Body of pancreas (tissue), 4 donors: ENCODE results near the gene BAZ2B. TPM values are rescaled to one million over a fixed set of nuclear protein-coding genes. Genes with fewer than 3 reads are reported as not detected.

ENCODE experiments used
- ATAC-seq: fragments of 150-250 bp; one replicate; pipeline ENCODE4 v1.9.1; 2016
- DNase-seq, 4 donors: peaks; one replicate each; pipeline ENCODE4 v3.0.0-alpha.2; 2019
- H3K27ac ChIP-seq, 4 donors: fragments of 200-600 bp; sonication (generic); 1 replicate in 3 of 4; 2 replicates in 1 of 4; pipeline versions ENCODE4 v1.5.1 to v1.6.1; 2016 to 2019; ENCODE audit warnings: mild to moderate bottlenecking in 1 of 4, mixed read lengths in 1 of 4, moderate library complexity in 1 of 4
- H3K27me3 ChIP-seq, 2 donors: fragments of 200-600 bp; sonication (generic); one replicate each; pipeline ENCODE4 v1.6.0; 2016; ENCODE audit warnings: mild to moderate bottlenecking in 1 of 2
- H3K36me3 ChIP-seq, 2 donors: fragments of 200-600 bp; sonication (generic); replicated peaks in 1 of 2; 2 replicates each; pipeline ENCODE4 v1.5.1; 2016; ENCODE audit warnings: low read depth in 2 of 2; ENCODE audit not compliant: insufficient read depth in 1 of 2
- H3K4me1 ChIP-seq: fragments of 200-600 bp; sonication (generic); one replicate; pipeline ENCODE4 v1.6.0; 2016
- H3K4me3 ChIP-seq, 2 donors: fragments of 200-600 bp; sonication (generic); 1 replicate in 1 of 2; 2 replicates in 1 of 2; pipeline ENCODE4 v1.5.1; 2016 to 2019
- H3K9me3 ChIP-seq, 3 donors: fragments of 200-600 bp; sonication (generic); 1 replicate in 2 of 3; 2 replicates in 1 of 3; pipeline ENCODE4 v1.5.1; 2016
- CTCF ChIP-seq, 7 experiments: fragments of 450-650 bp in 4 of 7; fragments of 200-600 bp in 3 of 7; sonication (generic) in 3 of 7; IDR thresholded peaks; one replicate each; pipeline ENCODE4 v1.5.1; 2016 to 2019; ENCODE audit warnings: antibody characterized with exemption in 7 of 7
- POLR2A ChIP-seq, 3 donors: fragments of 450-650 bp; IDR thresholded peaks; one replicate each; pipeline ENCODE4 v1.6.1; 2016; ENCODE audit warnings: antibody characterized with exemption in 3 of 3, mild to moderate bottlenecking in 2 of 3
- WGBS, 2 donors: methylation state at CpG; one replicate each; pipeline ENCODE4 v1.1.5; 2017; 5-methylcytosine and 5-hydroxymethylcytosine counted together
- intact Hi-C: fragments of 100-400 bp; cut with DNase I; formaldehyde crosslinking; loops from one replicate; pipeline ENCODE4 v1.15.1; 2023
- total RNA-seq, 2 donors: library from RNA; depleted of rRNA; stranded (reverse); fragments of >200 nt; gene quantifications; one replicate each; pipeline ENCODE4 v1.1.0, GENCODE V29; 2016

The BAZ2B gene
- total RNA-seq, 2 donors from 2014 or later: 62.5 to 104 TPM

- Histone ChIP-seq H3K4me3 (no peak overlapping the region), H3K36me3 (no peaks in the 10 kb centered on the region), H3K9me3 (no peaks in the 10 kb centered on the region), H3K4me1 (peaks cover 31% of the 10 kb centered on the region), H3K27me3 (no peaks in the 10 kb centered on the region), H3K27ac (peak overlapping the region in 3 of 4 donors; percentile 3 to 65 (median 50))
- intact Hi-C loops: no loop called here
- ATAC-seq: peak; percentile 47
- 22 to 25% methylated on average over 3 of the region's 3 CpGs for WGBS, 2 donors
- no peak for DNase-seq
- no peak for TF ChIP-seq POLR2A (IDR thresholded peaks at IDR 0.05)
Measured at GRCh38 chr2:159438284-159438683, 178.1 kb downstream of the BAZ2B start.

- H3K36me3 ChIP-seq: peaks cover 7 to 11% of the 10 kb centered on the region in 2 donors
- whole genome bisulfite sequencing, 2 donors: 97 to 100% methylated on average over 1 of the region's 1 CpG
- intact Hi-C loops: no loop called here
- ATAC-seq (no peak), DNase-seq (no peak)
- no peaks in the 10 kb centered on the region for H3K27me3 ChIP-seq
- no peak overlapping the region for H3K4me3 ChIP-seq
- H3K27ac ChIP-seq: no peak overlapping the region
- H3K4me1 ChIP-seq: peaks cover under 1% of the 10 kb centered on the region
- H3K9me3 ChIP-seq: no peaks in the 10 kb centered on the region
- no peak for TF ChIP-seq CTCF (IDR thresholded peaks at IDR 0.05)
- TF ChIP-seq POLR2A (IDR thresholded peaks at IDR 0.05): no peak
Measured at GRCh38 chr2:159432610-159433009, 183.7 kb downstream of the BAZ2B start.

- H3K36me3 ChIP-seq: peaks cover 0 to 12% of the 10 kb centered on the region in 2 donors
- DNase-seq: no peak
- no peak overlapping the region for H3K27ac ChIP-seq
- H3K4me3 ChIP-seq: no peak overlapping the region
- ATAC-seq: no peak
- intact Hi-C loops: no loop called here
- no peaks in the 10 kb centered on the region for H3K9me3 ChIP-seq
- TF ChIP-seq POLR2A (IDR thresholded peaks at IDR 0.05): no peak
- TF ChIP-seq CTCF (IDR thresholded peaks at IDR 0.05): no peak
- no peaks in the 10 kb centered on the region for H3K4me1 ChIP-seq
- no peaks in the 10 kb centered on the region for H3K27me3 ChIP-seq
- WGBS, 2 donors: 69 to 75% methylated on average over 2 of the region's 2 CpGs
Measured at GRCh38 chr2:159427048-159427447, 189.3 kb downstream of the BAZ2B start.

GRCh38 chr2:159419403-159419802 is 196.9 kb downstream of the BAZ2B start:
- DNase-seq (no peak), ATAC-seq (no peak)
- H3K36me3 ChIP-seq: peaks cover 0 to 2% of the 10 kb centered on the region in 2 donors
- no peak overlapping the region for H3K27ac ChIP-seq
- H3K4me3 ChIP-seq: no peak overlapping the region
- H3K4me1 ChIP-seq: peaks cover 4% of the 10 kb centered on the region
- intact Hi-C loops: no loop called here
- WGBS, 2 donors: 89 to 95% methylated on average over 2 of the region's 2 CpGs
- no peak for TF ChIP-seq CTCF (IDR thresholded peaks at IDR 0.05)
- TF ChIP-seq POLR2A (IDR thresholded peaks at IDR 0.05): no peak
- H3K9me3 ChIP-seq: no peaks in the 10 kb centered on the region
- H3K27me3 ChIP-seq: no peaks in the 10 kb centered on the region

- Histone ChIP-seq H3K27me3 (no peaks in the 10 kb centered on the region), H3K4me1 (no peaks in the 10 kb centered on the region), H3K4me3 (no peak overlapping the region), H3K27ac (no peak overlapping the region), H3K9me3 (no peaks in the 10 kb centered on the region), H3K36me3 (peaks cover 0 to 3% of the 10 kb centered on the region in 2 donors)
- DNase-seq (no peak), ATAC-seq (no peak)
- no peak for TF ChIP-seq POLR2A (IDR thresholded peaks at IDR 0.05)
- TF ChIP-seq CTCF (IDR thresholded peaks at IDR 0.05): no peak
- intact Hi-C loops: no loop called here
- WGBS, 2 donors: 93 to 94% methylated on average over 1 of the region's 1 CpG
Measured at GRCh38 chr2:159411460-159411859, 204.9 kb downstream of the BAZ2B start.
